Panc1 (cell line): Measurements from ENCODE around the gene RD3L.

Experiments
- CTCF ChIP-seq: fragments of 450-650 bp; IDR thresholded peaks from 2 replicates; pipeline ENCODE4 v1.5.1; 2017; ENCODE audit warnings: mild to moderate bottlenecking
- POLR2AphosphoS5 ChIP-seq: IDR thresholded peaks from 2 replicates; pipeline ENCODE4 v1.6.1; 2012; ENCODE audit warnings: mild to moderate bottlenecking, low read depth, low read length, moderate library complexity
- SIN3A ChIP-seq: IDR thresholded peaks from 2 replicates; pipeline ENCODE4 v1.6.1; 2012; ENCODE audit warnings: low read depth, mild to moderate bottlenecking, low read length, moderate library complexity, borderline replicate concordance; ENCODE audit not compliant: insufficient read depth
- TCF7L2 ChIP-seq: IDR thresholded peaks from 2 replicates; pipeline ENCODE4 v1.6.1; 2011; ENCODE audit warnings: mild to moderate bottlenecking, low read depth, low read length, inconsistent platforms

- TF ChIP-seq CTCF (no peak), TCF7L2 (no peak), SIN3A (no peak), POLR2AphosphoS5 (no peak)
These were observed 31.0 kb upstream of the RD3L start for GRCh38 chr14:103973354-103973753.
